AG04449 (cell line): ENCODE measurements around the gene MYO18B.

Experiments used
- CTCF ChIA-PET: fragments of 350-600 bp; formaldehyde crosslinking; extraction: SDS; loops from one replicate; lab custom pipeline; 2021; ENCODE audit warnings: antibody characterized with exemption; lab: Yijun Ruan, JAX
- POLR2A ChIA-PET: fragments of 400-600, 350-600 bp; formaldehyde crosslinking; extraction: SDS; loops from one replicate; lab custom pipeline; 2020; ENCODE audit warnings: antibody characterized with exemption, inconsistent platforms; lab: Yijun Ruan, JAX
- DNase-seq: peaks from one replicate; pipeline ENCODE4 v3.0.0-alpha.2; 2010; ENCODE audit warnings: low read depth, low spot score
- H3K4me3 ChIP-seq: 2 replicates; pipeline ENCODE4 v1.5.1; 2011; ENCODE audit warnings: low read depth, mild to moderate bottlenecking, control low read depth, low read length
- CTCF ChIP-seq: IDR thresholded peaks from one replicate; pipeline ENCODE4 v1.5.1; 2011; ENCODE audit warnings: mild to moderate bottlenecking, moderate library complexity, low read length, control low read depth, inconsistent platforms; ENCODE audit not compliant: insufficient read depth; ENCODE audit errors: missing control alignments

The MYO18B gene

GRCh38 chr22:25750569-25751173, 8.7 kb downstream of the MYO18B start:
- POLR2A ChIA-PET = interaction anchor here (0.5 kb wide), 1 partner anchor 40 kb away, joined by 3 read pairs; no protein-coding TSS in a partner anchor
- CTCF ChIA-PET = interaction anchor here (1.6 kb wide), 2 partner anchors 8 to 22 kb away, joined by 5 read pairs; no protein-coding TSS in a partner anchor
- no peak overlapping the region for H3K4me3 ChIP-seq
- DNase-seq = no peak
- TF ChIP-seq CTCF = no peak

GRCh38 chr22:25751174-25751581, 9.2 kb downstream of the MYO18B start:
- no peak for TF ChIP-seq CTCF
- POLR2A ChIA-PET = interaction anchor here (0.5 kb wide), 1 partner anchor 41 kb away, joined by 3 read pairs; no protein-coding TSS in a partner anchor
- H3K4me3 ChIP-seq = no peak overlapping the region
- CTCF ChIA-PET = interaction anchor here (1.6 kb wide), 1 partner anchor 22 kb away, joined by 5 read pairs; no protein-coding TSS in a partner anchor
- no peak for DNase-seq

GRCh38 chr22:25752615-25753214, 10.7 kb downstream of the MYO18B start:
- DNase-seq = no peak
- ChIA-PET POLR2A (no interaction called here), CTCF (no interaction called here)
- H3K4me3 ChIP-seq = no peak overlapping the region
- TF ChIP-seq CTCF = no peak

- no peak for TF ChIP-seq CTCF
- ChIA-PET CTCF (no interaction called here), POLR2A (no interaction called here)
- no peak for DNase-seq
- H3K4me3 ChIP-seq = no peak overlapping the region
These were observed 11.3 kb downstream of the MYO18B start for GRCh38 chr22:25753252-25753651.

- ChIA-PET POLR2A (no interaction called here), CTCF (interaction anchor here (2.1 kb wide), 1 partner anchor 18 kb away, joined by 7 read pairs; no protein-coding TSS in a partner anchor)
- DNase-seq = no peak
- TF ChIP-seq CTCF = no peak
- no peak overlapping the region for H3K4me3 ChIP-seq
These were observed 12.7 kb downstream of the MYO18B start for GRCh38 chr22:25754527-25755202.

GRCh38 chr22:25757686-25758085, 15.7 kb downstream of the MYO18B start:
- no peak overlapping the region for H3K4me3 ChIP-seq
- DNase-seq = no peak
- CTCF ChIA-PET = interaction anchor here (0.9 to 1.6 kb wide), 2 partner anchors 8 to 295 kb away, joined by 4 to 5 read pairs; no protein-coding TSS in a partner anchor
- no peak for TF ChIP-seq CTCF
- POLR2A ChIA-PET = no interaction called here
